A172 (cell line): ENCODE results near the gene KCNMB1. TPM values are rescaled to one million over a fixed set of nuclear protein-coding genes. Genes with fewer than 3 reads are reported as not detected.

Source experiments
- DNase-seq: peaks from one replicate; pipeline ENCODE4 v3.0.0-alpha.2; 2015; ENCODE audit warnings: low spot score
- total RNA-seq: library from RNA; depleted of rRNA; stranded (reverse); fragments of >200 nt; shearing (Covaris generic); gene quantifications from 2 replicates; pipeline ENCODE4 v1.2.3, GENCODE V29; 2014; rRNA removed

Gene KCNMB1
- not detected in 2 replicates for total RNA-seq

- DNase-seq, result no peak
These were observed at the start of gene KCNMB1 for GRCh38 chr5:170388818-170389549. KCNMB1 (minus strand) TSS chr5:170389367; CDS start chr5:170385447, 3,920 bp downstream.

- DNase-seq, result no peak
These were observed 49.4 kb upstream of the KCNMB1 start for GRCh38 chr5:170438581-170438980.

GRCh38 chr5:170437621-170438375 is 48.6 kb upstream of the KCNMB1 start:
- no peak for DNase-seq

- DNase-seq, result no peak
These were observed 47.2 kb upstream of the KCNMB1 start for GRCh38 chr5:170436335-170436734.

- peak; percentile 59 for DNase-seq
These were observed 45.9 kb upstream of the KCNMB1 start for GRCh38 chr5:170434966-170435605.

GRCh38 chr5:170432669-170433068 is 43.5 kb upstream of the KCNMB1 start:
- DNase-seq, result no peak

- DNase-seq, result no peak
These were observed 42.4 kb upstream of the KCNMB1 start for GRCh38 chr5:170431571-170431970.

GRCh38 chr5:170430866-170431437 is 41.8 kb upstream of the KCNMB1 start:
- no peak for DNase-seq

GRCh38 chr5:170430256-170430655 is 41.1 kb upstream of the KCNMB1 start:
- DNase-seq, result no peak

GRCh38 chr5:170429014-170429413 is 39.8 kb upstream of the KCNMB1 start:
- DNase-seq, result peak; percentile 11

- DNase-seq, result no peak
These were observed 38.6 kb upstream of the KCNMB1 start for GRCh38 chr5:170427672-170428236.

- DNase-seq, result no peak
These were observed 37.6 kb upstream of the KCNMB1 start for GRCh38 chr5:170426786-170427185.

- no peak for DNase-seq
These were observed 37.1 kb upstream of the KCNMB1 start for GRCh38 chr5:170426149-170426767.

- DNase-seq, result no peak
These were observed 36.6 kb upstream of the KCNMB1 start for GRCh38 chr5:170425731-170426130.

- no peak for DNase-seq
These were observed 35.5 kb upstream of the KCNMB1 start for GRCh38 chr5:170424629-170425028.

GRCh38 chr5:170423692-170424091 is 34.5 kb upstream of the KCNMB1 start:
- DNase-seq, result no peak

GRCh38 chr5:170421826-170422225 is 32.7 kb upstream of the KCNMB1 start:
- no peak for DNase-seq

- DNase-seq, result peak; percentile 70
These were observed 31.7 kb upstream of the KCNMB1 start for GRCh38 chr5:170420806-170421412.

- DNase-seq, result no peak
These were observed 30.5 kb upstream of the KCNMB1 start for GRCh38 chr5:170419643-170420042.

GRCh38 chr5:170418736-170419135 is 29.6 kb upstream of the KCNMB1 start:
- DNase-seq, result no peak

GRCh38 chr5:170416526-170416925 is 27.4 kb upstream of the KCNMB1 start:
- DNase-seq, result no peak
